Activated T-helper 2 cell treated with anti-CD3 and anti-CD28 coated beads, Interferon-gamma antibody, Interleukin-2, Interleukin-4, amounts not matched to agents 10 μg/mL and 5 μg/mL and 100 μg/mL, durations not matched to agents 14 hours and 24 hours and 36 hours (primary cell): ENCODE results near the gene PRKCE. TPM values are rescaled to one million over a fixed set of nuclear protein-coding genes. Genes with fewer than 3 reads are reported as not detected.

Experiments used
- DNase-seq: peaks from one replicate; pipeline ENCODE4 v3.0.0; 2021; ENCODE audit warnings: low spot score
- H3K27ac Mint-ChIP-seq: one replicate; pipeline ENCODE4 v1.8.0; 2021; ENCODE audit warnings: mixed read lengths
- H3K27me3 Mint-ChIP-seq: one replicate; pipeline ENCODE4 v1.8.0; 2021; ENCODE audit warnings: low read depth, mixed read lengths
- H3K36me3 Mint-ChIP-seq: one replicate; pipeline ENCODE4 v1.8.0; 2021; ENCODE audit warnings: low read depth, mixed read lengths
- H3K4me1 Mint-ChIP-seq: one replicate; pipeline ENCODE4 v1.8.0; 2021; ENCODE audit warnings: low read depth, mixed read lengths
- H3K4me3 Mint-ChIP-seq: one replicate; pipeline ENCODE4 v1.8.0; 2021; ENCODE audit warnings: low read depth, mild to moderate bottlenecking, moderate library complexity, mixed read lengths
- H3K9me3 Mint-ChIP-seq: one replicate; pipeline ENCODE4 v1.8.0; 2021; ENCODE audit warnings: mixed read lengths
- intact Hi-C: fragments of 100-400 bp; cut with micrococcal nuclease; formaldehyde crosslinking; loops from one replicate; pipeline ENCODE4 v1.15.1; 2023
- total RNA-seq: library from RNA; stranded (reverse); gene quantifications from 2 replicates; pipeline ENCODE4 v1.2.3, GENCODE V29; 2022

PRKCE gene
- total RNA-seq, 1 donor from 2014 or later = 21.5 TPM

DNA sequence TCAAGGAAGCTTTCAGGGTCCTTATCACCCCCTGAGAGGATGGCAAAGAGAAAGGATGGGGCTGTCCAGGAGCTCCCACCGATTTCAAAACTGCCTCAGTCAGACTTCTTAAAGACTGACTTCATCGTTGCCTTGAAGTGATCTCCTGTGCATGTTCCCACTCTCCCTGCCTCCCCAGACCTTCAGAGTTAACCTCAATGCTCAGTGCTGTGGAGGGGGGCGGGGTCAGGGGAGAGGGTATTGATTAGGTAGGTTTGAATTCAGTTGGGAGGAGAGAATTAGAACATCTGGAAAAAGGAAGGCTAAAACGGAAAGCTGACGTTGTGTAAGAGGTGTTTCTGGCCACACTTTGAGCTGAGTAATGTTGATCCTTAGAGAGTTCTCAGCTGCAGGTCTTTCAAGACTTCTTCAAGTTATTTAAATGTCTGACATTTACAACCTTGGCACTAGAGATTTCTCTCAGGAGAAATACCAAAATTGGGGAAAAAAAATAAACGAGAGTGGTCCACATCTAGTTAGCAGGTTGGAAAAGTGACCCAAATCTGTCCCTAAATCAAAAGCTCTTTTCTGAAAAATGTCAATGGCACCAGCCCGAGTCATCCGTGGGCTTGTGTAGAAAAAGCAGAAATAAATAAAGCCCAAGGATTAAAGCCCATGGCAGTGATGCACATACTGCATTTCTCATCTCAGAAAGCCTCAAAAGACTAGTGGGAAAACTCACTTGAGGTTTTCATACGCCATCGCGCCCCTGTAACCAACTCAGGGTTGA, 511.0 kb downstream of the PRKCE start:
- intact Hi-C loops = no loop called here
- Mint-ChIP-seq H3K27me3 (no peaks in the 10 kb centered on the region), H3K4me1 (peaks cover 4% of the 10 kb centered on the region), H3K4me3 (no peak overlapping the region), H3K27ac (no peak overlapping the region), H3K9me3 (no peaks in the 10 kb centered on the region), H3K36me3 (peaks cover 2% of the 10 kb centered on the region)
- DNase-seq = no peak

DNA sequence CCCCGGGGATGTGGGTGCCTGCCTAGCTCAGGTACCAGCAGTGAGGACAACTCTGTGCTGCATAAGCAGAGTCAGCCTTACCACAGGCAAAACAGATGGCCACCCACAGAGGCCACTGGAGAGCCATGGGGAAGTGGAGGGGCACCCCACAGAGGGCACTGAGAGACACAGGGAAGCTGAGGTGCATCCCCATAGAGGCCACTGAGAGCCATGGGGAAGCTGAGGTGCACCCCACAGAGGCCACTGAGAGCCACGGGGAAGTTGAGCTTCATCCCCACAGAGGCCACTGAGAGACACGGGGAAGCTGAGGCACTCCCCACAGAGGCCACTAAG, 511.6 kb downstream of the PRKCE start:
- Mint-ChIP-seq H3K9me3 (no peaks in the 10 kb centered on the region), H3K4me3 (no peak overlapping the region), H3K27ac (no peak overlapping the region), H3K27me3 (no peaks in the 10 kb centered on the region), H3K36me3 (peaks cover 2% of the 10 kb centered on the region), H3K4me1 (peaks cover 4% of the 10 kb centered on the region)
- no peak for DNase-seq
- intact Hi-C loops = no loop called here

DNA sequence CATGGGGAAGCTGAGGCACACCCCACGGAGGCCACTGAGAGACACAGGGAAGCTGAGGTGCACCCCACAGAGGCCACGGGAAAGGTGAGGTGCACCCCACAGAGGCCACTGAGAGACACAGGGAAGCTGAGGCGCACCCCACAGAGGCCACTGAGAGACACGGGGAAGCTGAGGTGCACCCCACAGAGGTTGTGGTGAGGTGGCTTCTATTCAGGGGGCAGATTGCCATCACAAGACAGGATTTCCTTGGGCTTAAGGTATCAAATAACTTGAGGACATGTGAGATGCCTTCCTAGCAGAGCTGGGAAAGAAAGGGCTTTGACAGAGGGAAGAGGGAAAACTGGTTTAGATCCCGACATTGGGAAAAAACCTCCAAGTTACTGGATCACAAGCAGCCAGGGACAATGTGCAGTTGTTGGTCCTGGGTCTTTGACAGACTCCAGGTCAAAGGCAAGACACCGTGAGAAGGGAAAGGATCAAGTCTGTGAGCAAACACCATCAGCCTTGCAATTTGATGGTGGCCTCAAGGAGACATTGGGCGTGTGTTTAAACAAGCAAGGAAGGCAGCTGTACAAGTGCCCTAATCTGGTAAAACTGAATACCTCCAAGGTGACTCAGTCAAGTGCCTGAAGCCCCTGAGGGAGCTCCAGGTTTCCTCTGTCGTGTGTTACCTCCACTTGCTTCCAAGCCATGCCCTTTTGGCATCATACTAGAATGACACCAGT, 512.5 kb downstream of the PRKCE start:
- no peaks in the 10 kb centered on the region for H3K27me3 Mint-ChIP-seq
- peaks cover 4% of the 10 kb centered on the region for H3K4me1 Mint-ChIP-seq
- peaks cover 2% of the 10 kb centered on the region for H3K36me3 Mint-ChIP-seq
- no peaks in the 10 kb centered on the region for H3K9me3 Mint-ChIP-seq
- H3K4me3 Mint-ChIP-seq = no peak overlapping the region
- intact Hi-C loops = no loop called here
- DNase-seq = no peak
- H3K27ac Mint-ChIP-seq = no peak overlapping the region

DNA sequence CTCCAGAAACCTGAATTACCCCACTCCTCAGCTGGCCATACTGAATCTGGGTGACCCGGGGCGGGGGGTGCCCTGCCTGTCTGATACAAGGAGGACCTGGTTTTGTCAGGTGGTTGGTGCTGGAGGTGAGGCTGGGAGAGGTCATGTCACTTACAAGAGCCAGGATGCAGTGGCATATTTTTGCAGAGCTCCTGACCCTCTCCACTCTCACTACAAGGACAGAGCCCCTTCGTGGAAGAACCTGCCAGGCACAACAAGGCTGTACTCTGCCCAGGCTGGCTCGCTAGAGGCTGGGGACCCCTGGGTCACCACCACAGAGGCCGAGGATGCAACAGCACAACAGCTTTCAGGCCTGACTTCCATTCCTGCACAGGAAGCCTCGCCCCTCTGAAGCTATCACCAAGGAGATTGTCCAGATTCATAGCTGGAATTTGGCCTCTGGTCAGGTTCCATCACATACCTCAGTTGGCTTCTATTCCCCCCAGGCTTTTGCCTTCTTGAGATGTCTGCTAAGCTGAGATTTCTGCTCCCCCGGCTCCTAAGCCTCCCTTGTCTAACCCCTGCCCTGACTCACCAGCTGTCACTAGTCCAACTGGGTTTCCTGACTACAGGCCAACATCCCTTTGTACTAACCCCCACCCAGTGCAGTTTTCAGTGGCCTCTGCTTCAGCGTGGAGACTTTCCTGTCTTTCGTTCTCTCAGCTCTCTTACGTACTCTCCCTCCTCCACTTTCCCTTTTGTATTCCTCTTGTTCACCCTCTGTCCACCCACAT, 513.2 kb downstream of the PRKCE start:
- DNase-seq = no peak
- Mint-ChIP-seq H3K36me3 (peaks cover 2% of the 10 kb centered on the region), H3K9me3 (no peaks in the 10 kb centered on the region), H3K4me1 (peaks cover 4% of the 10 kb centered on the region), H3K27ac (no peak overlapping the region), H3K4me3 (no peak overlapping the region), H3K27me3 (no peaks in the 10 kb centered on the region)
- intact Hi-C loops = no loop called here

DNA sequence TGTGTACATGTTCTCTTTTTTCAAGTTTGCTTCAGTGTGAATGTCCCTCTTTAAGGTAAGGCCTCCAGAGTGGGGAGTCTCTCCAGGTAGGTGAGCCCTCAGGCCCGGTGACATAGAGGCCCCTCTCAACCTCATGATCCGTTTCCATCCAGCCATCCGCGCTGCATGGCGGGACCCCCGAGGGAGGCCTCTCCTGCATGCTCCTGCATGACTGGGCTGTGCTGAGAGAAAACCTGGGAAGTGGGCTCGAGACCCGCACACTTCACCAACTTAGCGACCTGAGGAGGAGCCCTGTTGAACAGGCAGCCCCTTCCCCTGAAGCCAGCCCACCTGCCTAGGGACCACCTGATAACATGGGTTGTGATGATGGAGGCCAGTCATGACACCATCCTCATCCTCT, 514.4 kb downstream of the PRKCE start:
- Mint-ChIP-seq H3K9me3 (no peaks in the 10 kb centered on the region), H3K4me1 (peaks cover 4% of the 10 kb centered on the region), H3K27me3 (no peaks in the 10 kb centered on the region), H3K36me3 (peaks cover 2% of the 10 kb centered on the region), H3K4me3 (no peak overlapping the region), H3K27ac (no peak overlapping the region)
- no peak for DNase-seq
- intact Hi-C loops = no loop called here

DNA sequence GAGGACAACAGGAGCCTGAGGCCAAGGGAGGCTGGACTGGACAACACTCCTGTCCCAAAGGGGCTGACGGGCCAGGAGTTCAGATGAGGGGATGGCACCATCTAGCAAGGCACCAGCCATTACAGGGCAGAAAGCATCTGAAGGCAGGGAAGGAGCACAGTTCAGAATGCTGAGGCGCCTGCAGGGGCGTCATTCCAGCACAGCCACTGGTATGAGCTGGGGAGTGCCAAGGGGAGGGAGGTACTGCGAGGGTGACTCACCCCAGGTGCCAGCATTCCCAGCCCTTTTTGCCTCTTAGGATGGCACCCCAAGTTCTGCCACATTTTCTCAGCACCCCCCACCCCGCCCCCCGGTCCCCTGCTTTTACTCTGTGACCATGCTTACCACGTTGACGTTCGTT, 515.9 kb downstream of the PRKCE start:
- H3K9me3 Mint-ChIP-seq = no peaks in the 10 kb centered on the region
- no peak overlapping the region for H3K27ac Mint-ChIP-seq
- H3K36me3 Mint-ChIP-seq = peaks cover under 1% of the 10 kb centered on the region
- H3K27me3 Mint-ChIP-seq = no peaks in the 10 kb centered on the region
- DNase-seq = no peak
- intact Hi-C loops = no loop called here
- H3K4me3 Mint-ChIP-seq = no peak overlapping the region
- H3K4me1 Mint-ChIP-seq = no peaks in the 10 kb centered on the region

DNA sequence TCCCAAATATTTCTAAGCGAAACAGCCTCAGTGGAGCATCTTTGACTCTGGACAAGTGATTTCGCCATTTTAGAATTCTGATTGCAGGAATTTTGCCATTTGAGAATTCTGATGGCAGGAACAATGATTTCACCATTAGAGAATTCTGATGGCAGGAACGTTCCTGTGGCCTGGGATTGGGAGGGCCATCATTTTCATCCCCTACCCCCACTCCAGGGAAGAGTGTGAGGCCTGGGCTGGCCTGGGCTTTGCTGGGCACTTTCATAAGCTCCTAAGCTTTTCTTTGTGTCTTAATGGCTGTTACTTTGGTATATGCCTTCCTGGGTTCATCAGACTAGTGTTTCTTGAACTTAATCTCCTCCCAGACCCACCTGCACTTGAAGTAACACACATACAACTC, 516.4 kb downstream of the PRKCE start:
- Mint-ChIP-seq H3K4me1 (no peaks in the 10 kb centered on the region), H3K27me3 (no peaks in the 10 kb centered on the region), H3K4me3 (no peak overlapping the region), H3K9me3 (no peaks in the 10 kb centered on the region), H3K27ac (no peak overlapping the region), H3K36me3 (no peaks in the 10 kb centered on the region)
- intact Hi-C loops = no loop called here
- no peak for DNase-seq

DNA sequence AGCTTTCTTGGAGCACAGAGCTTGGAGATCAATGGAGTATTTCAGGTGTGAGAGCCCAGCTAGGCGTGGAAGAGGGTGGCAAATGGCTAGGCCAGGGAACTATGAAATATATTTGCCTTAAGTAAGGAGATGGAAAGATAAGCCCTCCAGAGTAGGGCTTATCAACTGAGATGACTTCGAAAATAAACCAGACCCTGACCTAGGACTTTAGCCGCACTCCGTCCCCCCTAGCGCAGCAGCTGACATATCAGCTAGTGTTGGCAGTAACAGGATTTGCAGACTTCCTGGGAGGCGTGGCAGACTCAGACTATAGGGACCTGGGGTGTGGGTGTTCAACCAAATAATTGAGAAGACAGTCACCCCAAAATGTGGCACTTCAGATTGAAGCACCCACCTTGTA, 518.0 kb downstream of the PRKCE start:
- Mint-ChIP-seq H3K36me3 (no peaks in the 10 kb centered on the region), H3K9me3 (no peaks in the 10 kb centered on the region), H3K27me3 (no peaks in the 10 kb centered on the region), H3K4me3 (no peak overlapping the region), H3K4me1 (no peaks in the 10 kb centered on the region), H3K27ac (no peak overlapping the region)
- no peak for DNase-seq
- intact Hi-C loops = no loop called here

DNA sequence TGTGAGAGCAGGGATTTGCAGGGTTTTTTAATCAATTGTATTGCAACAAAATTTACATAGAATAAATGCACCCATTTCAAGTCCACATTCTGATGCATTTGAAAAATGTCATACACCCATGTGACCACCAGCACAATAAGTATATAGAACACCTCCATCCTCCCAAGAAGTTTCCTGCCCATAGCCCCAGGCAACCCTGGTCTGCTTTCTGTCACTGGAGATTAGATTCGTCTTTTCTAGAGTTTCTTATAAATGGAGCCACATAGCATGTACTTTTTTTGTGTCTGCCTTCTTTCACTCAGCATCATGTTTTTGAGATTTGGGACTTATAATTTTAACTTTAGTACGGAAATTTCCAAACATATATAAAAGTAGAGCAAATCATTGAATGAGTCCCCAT, 518.6 kb downstream of the PRKCE start:
- Mint-ChIP-seq H3K4me3 (no peak overlapping the region), H3K27me3 (no peaks in the 10 kb centered on the region), H3K36me3 (peaks cover 2% of the 10 kb centered on the region), H3K4me1 (peaks cover 2% of the 10 kb centered on the region), H3K9me3 (no peaks in the 10 kb centered on the region), H3K27ac (no peak overlapping the region)
- intact Hi-C loops = no loop called here
- DNase-seq = no peak

DNA sequence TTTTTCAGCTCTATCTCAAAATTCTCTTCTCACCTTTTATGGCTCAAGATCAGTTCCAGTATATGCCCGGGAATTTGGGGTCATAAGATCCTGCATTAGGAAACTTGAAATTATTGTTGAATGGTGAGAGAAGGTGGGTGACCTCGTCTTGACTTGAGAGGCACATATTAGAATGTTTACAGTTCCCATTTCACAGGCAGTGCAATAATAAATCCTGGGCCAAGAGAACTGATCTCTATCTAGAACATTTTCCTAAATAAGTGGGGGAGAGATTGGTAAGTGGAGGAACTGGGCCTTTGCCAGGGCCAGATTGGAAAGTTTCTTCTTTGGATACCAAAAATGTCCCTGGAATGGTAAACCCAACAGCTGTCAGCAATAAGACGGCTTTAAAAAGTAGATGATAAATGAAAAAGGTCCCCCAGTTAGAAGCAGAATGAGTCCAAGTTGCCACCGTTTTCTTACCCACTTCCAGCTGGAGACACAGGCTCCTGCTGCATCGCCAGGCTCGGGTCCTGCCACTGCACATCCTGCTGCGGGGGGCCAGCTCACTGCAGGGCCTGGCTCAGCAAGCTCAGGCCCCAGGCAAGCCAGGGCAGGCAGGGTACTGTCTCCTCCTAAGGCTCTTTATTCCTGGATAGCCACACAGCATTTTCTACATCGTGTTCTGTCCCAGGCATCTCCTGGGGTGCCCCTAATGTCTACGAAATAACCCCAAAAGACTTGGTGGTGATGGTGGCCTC, 519.3 kb downstream of the PRKCE start:
- Mint-ChIP-seq H3K27ac (no peak overlapping the region), H3K36me3 (peaks cover 3% of the 10 kb centered on the region), H3K27me3 (no peaks in the 10 kb centered on the region), H3K4me3 (no peak overlapping the region), H3K4me1 (peaks cover 2% of the 10 kb centered on the region), H3K9me3 (no peaks in the 10 kb centered on the region)
- no peak for DNase-seq
- intact Hi-C loops = no loop called here

DNA sequence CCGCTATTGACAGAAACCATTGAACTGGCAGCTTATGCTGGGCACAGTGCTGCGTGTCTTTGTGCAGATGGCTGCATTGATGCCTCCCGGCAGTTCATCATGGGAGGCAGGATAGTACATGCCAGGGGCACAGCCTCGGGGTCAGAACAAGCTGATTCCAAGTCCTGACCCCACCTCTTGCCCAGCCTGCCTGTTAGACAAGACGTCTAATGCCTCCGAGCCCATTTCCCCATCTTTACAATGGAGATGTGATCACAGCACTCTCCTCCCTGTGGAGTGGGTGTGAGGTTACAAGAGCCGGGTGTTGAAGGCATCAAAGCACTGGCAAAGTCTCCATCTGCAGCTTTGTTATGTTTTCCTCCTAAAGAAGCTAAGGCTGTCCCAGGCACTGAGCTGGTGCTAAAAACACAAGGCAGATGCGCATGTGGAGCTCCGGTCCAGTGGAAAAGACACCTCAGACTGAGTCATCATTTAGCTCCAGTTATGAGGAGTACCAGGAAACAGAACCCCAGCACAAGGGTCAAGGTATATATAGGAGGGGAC, 520.0 kb downstream of the PRKCE start:
- intact Hi-C loops = no loop called here
- Mint-ChIP-seq H3K36me3 (peaks cover 3% of the 10 kb centered on the region), H3K4me3 (no peak overlapping the region), H3K27me3 (no peaks in the 10 kb centered on the region), H3K27ac (no peak overlapping the region), H3K9me3 (no peaks in the 10 kb centered on the region), H3K4me1 (peaks cover 2% of the 10 kb centered on the region)
- DNase-seq = no peak

DNA sequence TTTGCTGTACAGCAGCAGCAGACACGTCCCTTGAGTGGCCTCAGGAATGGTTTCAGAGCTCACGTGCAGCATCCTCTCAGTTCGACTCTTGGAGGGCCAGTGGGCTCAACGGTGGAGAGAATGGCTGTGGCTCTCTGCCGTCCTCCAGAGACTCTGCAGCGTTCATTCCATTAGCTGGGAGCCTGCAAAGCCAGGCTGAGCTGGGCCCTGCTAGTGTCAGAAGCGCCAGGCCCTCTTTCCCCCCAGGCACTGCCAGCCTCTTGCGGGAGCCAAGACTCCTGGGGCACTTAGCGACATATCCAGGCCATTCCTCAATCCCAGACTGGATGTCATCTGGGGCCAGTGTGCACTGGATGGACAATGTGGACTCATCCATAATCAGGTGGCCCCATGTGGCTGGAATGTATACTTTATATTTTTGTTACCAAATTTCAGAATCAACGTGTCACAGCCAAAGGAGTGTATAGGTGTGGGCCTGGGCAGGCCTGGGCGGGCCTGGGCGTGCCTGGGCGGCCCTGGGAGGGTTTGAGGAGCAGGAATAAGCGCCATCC, 520.6 kb downstream of the PRKCE start:
- Mint-ChIP-seq H3K4me1 (peaks cover 2% of the 10 kb centered on the region), H3K9me3 (no peaks in the 10 kb centered on the region), H3K27me3 (no peaks in the 10 kb centered on the region), H3K27ac (no peak overlapping the region), H3K4me3 (no peak overlapping the region), H3K36me3 (peaks cover 3% of the 10 kb centered on the region)
- intact Hi-C loops = no loop called here
- DNase-seq = no peak
